T-cell (primary cell): Measurements from ENCODE around the gene SOX30. TPM values are rescaled to one million over a fixed set of nuclear protein-coding genes. Genes with fewer than 3 reads are reported as not detected.

ENCODE experiments used
- ATAC-seq, 4 experiments: fragments of 200-7000 bp in 3 of 4; fragments of 150-1000 bp in 1 of 4; cut with Tn5 transposase; replicated peaks in 1 of 4; 1 replicate in 3 of 4; 2 replicates in 1 of 4; pipeline ENCODE4 v1.10.0; 2021; ENCODE audit warnings: moderate library complexity in 3 of 4, mild to moderate bottlenecking in 2 of 4, moderate number of reproducible peaks in 1 of 4
- CTCF ChIA-PET, 2 donors: fragments of 300-600 bp; sonication (Branson Sonifier 250); formaldehyde crosslinking; loops; one replicate each; lab custom pipeline; 2022; ENCODE audit warnings: antibody characterized with exemption in 2 of 2; lab: Charles Lee
- POLR2A ChIA-PET, 2 donors: fragments of 300-600 bp; sonication (Branson Sonifier 250); formaldehyde crosslinking; loops; one replicate each; lab custom pipeline; 2022; ENCODE audit warnings: antibody characterized with exemption in 2 of 2; lab: Charles Lee
- DNase-seq, 35 experiments: peaks; one replicate each; pipeline versions ENCODE4 v3.0.0 to v3.0.0-alpha.2; 2013 to 2023
- H3K27ac ChIP-seq: one replicate; pipeline ENCODE4 v1.5.1; 2013; ENCODE audit warnings: low read length
- H3K27me3 ChIP-seq, 2 experiments: replicated peaks in 1 of 2; 1 replicate in 1 of 2; 2 replicates in 1 of 2; pipeline versions ENCODE4 v1.6.1 to v1.7.0; 2013; ENCODE audit warnings: low read length in 1 of 2, mixed read lengths in 1 of 2; ENCODE audit not compliant: control insufficient read depth in 2 of 2, insufficient read depth in 2 of 2; ENCODE audit errors: extremely low read depth in 1 of 2
- H3K36me3 ChIP-seq, 2 donors: 1 replicate in 1 of 2; 2 replicates in 1 of 2; pipeline versions ENCODE4 v1.6.1 to v1.7.0; 2013; ENCODE audit warnings: low read length in 1 of 2; ENCODE audit not compliant: control insufficient read depth in 2 of 2, insufficient read depth in 1 of 2; ENCODE audit errors: extremely low read depth in 1 of 2
- H3K4me1 ChIP-seq, 2 experiments: 1 replicate in 1 of 2; 2 replicates in 1 of 2; pipeline versions ENCODE4 v1.6.1 to v1.7.0; 2013; ENCODE audit warnings: low read length in 2 of 2, mixed read lengths in 1 of 2; ENCODE audit not compliant: insufficient read depth in 2 of 2, control insufficient read depth in 1 of 2; ENCODE audit errors: extremely low read depth in 1 of 2
- H3K4me3 ChIP-seq, 2 donors: 1 replicate in 1 of 2; 2 replicates in 1 of 2; pipeline versions ENCODE4 v1.5.1 to v1.7.0; 2013; ENCODE audit warnings: mild to moderate bottlenecking in 2 of 2, low read length in 1 of 2, moderate library complexity in 1 of 2; ENCODE audit not compliant: control insufficient read depth in 1 of 2; ENCODE audit errors: extremely low read depth in 1 of 2
- H3K9me3 ChIP-seq: 2 replicates; pipeline ENCODE4 v1.7.0; 2013
- H3K27ac Mint-ChIP-seq, 2 donors: one replicate each; pipeline ENCODE4 v1.8.0; 2020 to 2021; ENCODE audit warnings: mild to moderate bottlenecking in 2 of 2, mixed read lengths in 2 of 2
- H3K27me3 Mint-ChIP-seq, 2 donors: one replicate each; pipeline ENCODE4 v1.8.0; 2021 to 2022; ENCODE audit warnings: mixed read lengths in 2 of 2
- H3K36me3 Mint-ChIP-seq: one replicate; pipeline ENCODE4 v1.8.0; 2021; ENCODE audit warnings: mixed read lengths
- H3K4me1 Mint-ChIP-seq, 3 donors: one replicate each; pipeline ENCODE4 v1.8.0; 2020 to 2022; ENCODE audit warnings: mixed read lengths in 3 of 3, mild to moderate bottlenecking in 1 of 3
- H3K4me3 Mint-ChIP-seq, 3 donors: one replicate each; pipeline ENCODE4 v1.8.0; 2020 to 2022; ENCODE audit warnings: mild to moderate bottlenecking in 3 of 3, mixed read lengths in 3 of 3, moderate library complexity in 3 of 3
- H3K9me3 Mint-ChIP-seq, 3 donors: one replicate each; pipeline ENCODE4 v1.8.0; 2020 to 2022; ENCODE audit warnings: mixed read lengths in 3 of 3
- WGBS: methylation state at CpG from one replicate; pipeline ENCODE4 v1.1.5; 2013; ENCODE audit warnings: missing lambda C conversion rate; ENCODE audit not compliant: insufficient coverage; 5-methylcytosine and 5-hydroxymethylcytosine counted together
- total RNA-seq, 35 experiments: library from RNA in 6 of 35; stranded (reverse) in 6 of 35; fragments of 120-200 nt in 1 of 35; gene quantifications; one replicate each; pipeline versions ENCODE4 v1.2.1 to v1.2.4 and lab custom pipeline; 2013 to 2026

SOX30 gene
- total RNA-seq, 5 donors from 2014 or later (not counting 1 experiment from before 2014, with no cell fraction given): 0.10 to 0.44 (median 0.13) TPM; not detected in 2

- no peaks in the 10 kb centered on the region for H3K27me3 Mint-ChIP-seq
- H3K36me3 Mint-ChIP-seq: no peaks in the 10 kb centered on the region
- peak overlapping the region; percentile 59 for H3K27ac ChIP-seq
- H3K4me3 Mint-ChIP-seq: peak overlapping the region in 2 of 3 donors; percentile 4 to 48
- peak in 32 of 35 experiments; percentile 13 to 63 (median 34) for DNase-seq
- no peak overlapping the region for H3K4me3 ChIP-seq
- H3K9me3 ChIP-seq: no peaks in the 10 kb centered on the region
- CTCF ChIA-PET: interaction anchor here in 1 of 2 donors (0.6 kb wide), 1 partner anchor 134 kb away, joined by 3 read pairs; no protein-coding TSS in a partner anchor
- no peaks in the 10 kb centered on the region for H3K9me3 Mint-ChIP-seq
- 0% methylated on average over 2 of the region's 7 CpGs for WGBS
- peaks cover 24 to 41% of the 10 kb centered on the region in 2 experiments for H3K4me1 ChIP-seq
- POLR2A ChIA-PET: interaction anchor here (0.6 kb wide), 2 partner anchors 13 to 20 kb away, joined by 3 read pairs; no protein-coding TSS in a partner anchor
- H3K36me3 ChIP-seq: no peaks in the 10 kb centered on the region
- no peaks in the 10 kb centered on the region for H3K27me3 ChIP-seq
- H3K4me1 Mint-ChIP-seq: peaks cover 38 to 68% (median 59%) of the 10 kb centered on the region in 3 donors
- peak overlapping the region; percentile 74 to 83 for H3K27ac Mint-ChIP-seq
- peak; percentile 56 to 69 (median 66) for ATAC-seq
These were observed 44.7 kb downstream of the SOX30 start for GRCh38 chr5:157607371-157608161.

GRCh38 chr5:157606046-157606445, 46.2 kb downstream of the SOX30 start:
- Mint-ChIP-seq H3K27me3 (no peaks in the 10 kb centered on the region), H3K36me3 (no peaks in the 10 kb centered on the region), H3K4me1 (peaks cover 41 to 65% (median 59%) of the 10 kb centered on the region in 3 donors), H3K4me3 (no peak overlapping the region), H3K9me3 (no peaks in the 10 kb centered on the region), H3K27ac (peak overlapping the region in 1 of 2 donors; percentile 70)
- no peak overlapping the region for H3K4me3 ChIP-seq
- no peaks in the 10 kb centered on the region for H3K36me3 ChIP-seq
- no peaks in the 10 kb centered on the region for H3K9me3 ChIP-seq
- H3K27me3 ChIP-seq: no peaks in the 10 kb centered on the region
- ChIA-PET POLR2A (interaction anchor here in 1 of 2 donors (0.6 kb wide), 2 partner anchors 33 to 204 kb away, joined by 3 to 4 read pairs; no protein-coding TSS in a partner anchor), CTCF (no interaction called here)
- no peak overlapping the region for H3K27ac ChIP-seq
- no peak for ATAC-seq
- no peak for DNase-seq
- WGBS: no CpG with 5 or more reads among the region's 2 CpGs
- H3K4me1 ChIP-seq: peaks cover 28 to 46% of the 10 kb centered on the region in 2 experiments

GRCh38 chr5:157603333-157604190, 48.7 kb downstream of the SOX30 start:
- CTCF ChIA-PET: no interaction called here
- H3K27me3 ChIP-seq: no peaks in the 10 kb centered on the region
- H3K4me1 ChIP-seq: peaks cover 28 to 47% of the 10 kb centered on the region in 2 experiments
- Mint-ChIP-seq H3K4me1 (peaks cover 46 to 66% (median 62%) of the 10 kb centered on the region in 3 donors), H3K36me3 (no peaks in the 10 kb centered on the region), H3K4me3 (peak overlapping the region; percentile 31 to 73 (median 61)), H3K27ac (peak overlapping the region; percentile 62 to 76), H3K9me3 (no peaks in the 10 kb centered on the region), H3K27me3 (no peaks in the 10 kb centered on the region)
- no peaks in the 10 kb centered on the region for H3K9me3 ChIP-seq
- DNase-seq (peak in 32 of 35 experiments; percentile 16 to 78 (median 36)), ATAC-seq (peak; percentile 86 to 92 (median 90))
- H3K27ac ChIP-seq: peak overlapping the region; percentile 49
- no peaks in the 10 kb centered on the region for H3K36me3 ChIP-seq
- POLR2A ChIA-PET: no interaction called here
- WGBS: 33% methylated on average over 1 of the region's 12 CpGs
- no peak overlapping the region for H3K4me3 ChIP-seq

GRCh38 chr5:157602505-157602904, 49.7 kb downstream of the SOX30 start:
- WGBS: 21% methylated on average over 3 of the region's 4 CpGs
- H3K27ac ChIP-seq: peak overlapping the region; percentile 49
- H3K4me1 ChIP-seq: peaks cover 23 to 38% of the 10 kb centered on the region in 2 experiments
- POLR2A ChIA-PET: no interaction called here
- Mint-ChIP-seq H3K4me3 (peak overlapping the region in 1 of 3 donors; percentile 73), H3K27me3 (no peaks in the 10 kb centered on the region), H3K4me1 (peaks cover 36 to 67% (median 56%) of the 10 kb centered on the region in 3 donors), H3K27ac (peak overlapping the region; percentile 18 to 76), H3K36me3 (no peaks in the 10 kb centered on the region), H3K9me3 (no peaks in the 10 kb centered on the region)
- no peaks in the 10 kb centered on the region for H3K27me3 ChIP-seq
- no peaks in the 10 kb centered on the region for H3K9me3 ChIP-seq
- DNase-seq (peak in 4 of 35 experiments; percentile 13 to 31 (median 18)), ATAC-seq (peak in 3 of 4 experiments; percentile 28 to 31 (median 29))
- CTCF ChIA-PET: no interaction called here
- no peaks in the 10 kb centered on the region for H3K36me3 ChIP-seq
- no peak overlapping the region for H3K4me3 ChIP-seq

GRCh38 chr5:157600252-157600651, 52.0 kb downstream of the SOX30 start:
- no peak overlapping the region for H3K27ac ChIP-seq
- POLR2A ChIA-PET: no interaction called here
- H3K4me3 ChIP-seq: no peak overlapping the region
- no peaks in the 10 kb centered on the region for H3K9me3 ChIP-seq
- Mint-ChIP-seq H3K4me3 (no peak overlapping the region), H3K4me1 (peaks cover 50 to 79% (median 68%) of the 10 kb centered on the region in 3 donors), H3K9me3 (no peaks in the 10 kb centered on the region), H3K36me3 (no peaks in the 10 kb centered on the region), H3K27me3 (no peaks in the 10 kb centered on the region), H3K27ac (peak overlapping the region; percentile 5 to 72)
- H3K36me3 ChIP-seq: no peaks in the 10 kb centered on the region
- DNase-seq (no peak), ATAC-seq (no peak)
- no peaks in the 10 kb centered on the region for H3K27me3 ChIP-seq
- peaks cover 28 to 37% of the 10 kb centered on the region in 2 experiments for H3K4me1 ChIP-seq
- no CpG with 5 or more reads among the region's 1 CpG for WGBS
- CTCF ChIA-PET: interaction anchor here in 1 of 2 donors (0.6 to 0.7 kb wide), 2 partner anchors 9 to 492 kb away, joined by 4 to 5 read pairs; partner anchors contain the start of gene HAVCR2

GRCh38 chr5:157599565-157599964, 52.7 kb downstream of the SOX30 start:
- Mint-ChIP-seq H3K4me3 (no peak overlapping the region), H3K36me3 (no peaks in the 10 kb centered on the region), H3K27me3 (peaks cover 0 to 2% of the 10 kb centered on the region in 2 donors), H3K4me1 (peaks cover 52 to 82% (median 70%) of the 10 kb centered on the region in 3 donors), H3K9me3 (no peaks in the 10 kb centered on the region), H3K27ac (no peak overlapping the region)
- no peak overlapping the region for H3K27ac ChIP-seq
- DNase-seq (no peak), ATAC-seq (no peak)
- H3K9me3 ChIP-seq: no peaks in the 10 kb centered on the region
- ChIA-PET CTCF (no interaction called here), POLR2A (no interaction called here)
- no peak overlapping the region for H3K4me3 ChIP-seq
- H3K4me1 ChIP-seq: peaks cover 28 to 30% of the 10 kb centered on the region in 2 experiments
- WGBS: no CpG with 5 or more reads among the region's 3 CpGs
- H3K27me3 ChIP-seq: no peaks in the 10 kb centered on the region
- H3K36me3 ChIP-seq: no peaks in the 10 kb centered on the region
